Coronary artery (tissue), 2 donors: ENCODE data around the gene PARP3.

Experiments
- DNase-seq: peaks from one replicate; pipeline ENCODE4 v3.0.0-alpha.2; 2017; ENCODE audit warnings: low spot score
- H3K27ac ChIP-seq, 2 donors: fragments of 200-600 bp; sonication (generic); one replicate each; pipeline ENCODE4 v1.5.1; 2016 to 2019
- H3K4me3 ChIP-seq: fragments of 200-600 bp; sonication (generic); 2 replicates; pipeline ENCODE4 v1.5.1; 2016; ENCODE audit warnings: mild to moderate bottlenecking, moderate library complexity
- TF ChIP-seq, protein P1 (sequence below): fragments of 200-600 bp; sonication (generic); IDR thresholded peaks from one replicate; pipeline ENCODE4 v1.5.1; 2019; ENCODE audit warnings: antibody characterized with exemption

PARP3 gene

DNA sequence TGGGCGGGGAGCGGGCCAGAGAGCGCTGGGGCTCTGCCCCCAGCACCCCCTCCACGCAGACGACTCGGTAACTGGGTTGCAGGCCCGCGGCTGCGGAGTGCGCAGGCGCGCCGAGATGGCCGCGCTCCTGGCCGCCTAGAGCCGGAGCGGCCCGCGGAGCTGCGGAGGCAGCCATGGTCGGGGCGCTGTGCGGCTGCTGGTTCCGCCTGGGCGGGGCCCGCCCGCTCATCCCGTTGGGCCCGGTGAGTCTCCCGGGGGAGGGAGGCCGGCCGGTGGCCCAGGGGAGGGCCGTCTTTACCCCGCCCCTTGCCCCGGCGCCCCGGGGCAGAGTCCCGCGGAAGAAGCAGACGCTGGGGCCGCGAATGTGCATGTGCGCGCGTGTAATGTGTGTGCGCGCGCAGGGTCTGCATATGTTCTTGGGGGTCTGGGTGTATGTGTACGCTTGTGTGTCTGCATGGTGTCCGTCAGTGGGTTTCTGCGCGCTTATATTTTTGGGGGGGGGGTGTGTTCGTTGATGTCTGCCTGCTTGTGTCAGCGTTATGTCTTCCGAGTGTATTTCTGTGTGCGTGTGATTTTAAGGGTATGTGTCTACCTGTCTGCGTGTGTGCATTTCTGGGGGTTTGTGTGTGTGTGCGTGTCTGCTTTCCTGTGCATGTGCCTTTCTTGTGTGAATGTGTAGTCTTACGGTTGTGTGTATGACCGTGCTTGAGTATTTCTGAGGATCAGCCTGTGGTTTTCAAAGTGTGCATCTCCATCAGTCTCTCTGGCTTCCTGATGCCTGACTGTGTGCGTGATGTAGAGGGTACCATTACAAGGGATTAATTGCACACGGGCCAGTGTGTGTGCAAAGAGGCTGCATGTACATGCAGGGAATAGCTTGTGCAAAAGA lies 33.0 kb downstream of the PARP3 start, which contains the start of gene ABHD14A:
TSS of gene ABHD14A (plus strand) at position 102 of the 889 bp plus-strand sequence. CDS start at position 174, 72 bp downstream.
- peak; percentile 80 for DNase-seq
- TF ChIP-seq, protein P1, sequence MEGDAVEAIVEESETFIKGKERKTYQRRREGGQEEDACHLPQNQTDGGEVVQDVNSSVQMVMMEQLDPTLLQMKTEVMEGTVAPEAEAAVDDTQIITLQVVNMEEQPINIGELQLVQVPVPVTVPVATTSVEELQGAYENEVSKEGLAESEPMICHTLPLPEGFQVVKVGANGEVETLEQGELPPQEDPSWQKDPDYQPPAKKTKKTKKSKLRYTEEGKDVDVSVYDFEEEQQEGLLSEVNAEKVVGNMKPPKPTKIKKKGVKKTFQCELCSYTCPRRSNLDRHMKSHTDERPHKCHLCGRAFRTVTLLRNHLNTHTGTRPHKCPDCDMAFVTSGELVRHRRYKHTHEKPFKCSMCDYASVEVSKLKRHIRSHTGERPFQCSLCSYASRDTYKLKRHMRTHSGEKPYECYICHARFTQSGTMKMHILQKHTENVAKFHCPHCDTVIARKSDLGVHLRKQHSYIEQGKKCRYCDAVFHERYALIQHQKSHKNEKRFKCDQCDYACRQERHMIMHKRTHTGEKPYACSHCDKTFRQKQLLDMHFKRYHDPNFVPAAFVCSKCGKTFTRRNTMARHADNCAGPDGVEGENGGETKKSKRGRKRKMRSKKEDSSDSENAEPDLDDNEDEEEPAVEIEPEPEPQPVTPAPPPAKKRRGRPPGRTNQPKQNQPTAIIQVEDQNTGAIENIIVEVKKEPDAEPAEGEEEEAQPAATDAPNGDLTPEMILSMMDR, result no peak

GRCh38 chr3:51975852-51976549 lies 33.8 kb downstream of the PARP3 start:
- TF ChIP-seq, protein P1, result no peak
- peak overlapping the region in 1 of 2 donors; percentile 93 for H3K27ac ChIP-seq
- peak; percentile 84 for DNase-seq
- H3K4me3 ChIP-seq, result peak overlapping the region; percentile 93

More for the DNA sequence above, 33.0 kb downstream of the PARP3 start, which contains the start of gene ABHD14A:
- H3K4me3 ChIP-seq, result peak within 1 kb of the TSS; percentile 93
- peak within 1 kb of the TSS; percentile 86 to 93 for H3K27ac ChIP-seq

- no peak for DNase-seq
- TF ChIP-seq, protein P1, result no peak
- no peak overlapping the region for H3K4me3 ChIP-seq
- no peak overlapping the region for H3K27ac ChIP-seq
Observed at GRCh38 chr3:51977446-51978142, 35.4 kb downstream of the PARP3 start.

GRCh38 chr3:51978143-51978502 lies 36.0 kb downstream of the PARP3 start:
- TF ChIP-seq, protein P1, result no peak
- H3K27ac ChIP-seq, result no peak overlapping the region
- no peak for DNase-seq
- H3K4me3 ChIP-seq, result no peak overlapping the region

DNA sequence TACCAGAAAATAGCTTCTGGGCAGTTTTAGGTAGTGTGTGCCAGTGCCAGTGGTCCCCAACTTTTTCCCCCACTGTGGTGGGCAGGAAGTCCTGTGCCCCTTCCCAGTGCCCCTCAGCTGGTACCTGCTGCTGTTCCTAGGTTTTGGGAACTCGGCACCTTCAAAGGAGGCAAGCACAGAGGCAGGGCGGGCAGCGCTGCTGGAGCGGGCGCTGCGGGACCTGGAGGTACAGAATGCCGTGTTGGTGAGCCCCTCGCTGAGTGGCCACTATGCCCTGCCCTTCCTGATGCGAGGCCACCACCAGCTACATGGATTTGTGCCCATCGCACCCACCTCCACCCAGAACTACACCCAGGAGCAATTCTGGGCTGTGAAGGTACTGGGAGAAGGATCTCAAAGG lies 38.1 kb downstream of the PARP3 start:
- DNase-seq, result no peak
- Histone ChIP-seq H3K4me3 (no peak overlapping the region), H3K27ac (no peak overlapping the region)
- TF ChIP-seq, protein P1, result no peak

DNA sequence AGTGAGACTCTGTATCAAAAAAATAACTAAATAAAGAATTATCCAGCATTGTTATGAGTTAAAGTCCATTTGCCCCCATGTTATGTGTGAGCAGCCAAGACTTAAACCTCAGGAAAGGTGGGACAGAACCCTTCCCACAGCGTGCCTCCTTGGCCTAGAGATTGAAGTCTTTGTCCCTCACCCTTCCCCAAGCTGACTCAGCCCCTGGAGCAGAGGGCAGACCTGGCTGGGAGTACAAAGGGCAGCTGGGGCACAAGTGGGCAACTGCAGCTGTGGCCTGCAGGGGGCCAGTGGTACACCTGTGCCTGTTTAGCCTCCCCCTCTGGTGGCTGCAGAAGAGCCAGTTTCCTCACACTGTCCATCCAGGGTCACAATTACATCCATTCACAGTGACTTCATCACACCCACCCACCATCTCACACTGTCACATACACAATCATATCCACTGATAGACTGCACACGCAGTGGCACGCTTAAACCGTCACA lies 40.2 kb downstream of the PARP3 start:
- Histone ChIP-seq H3K27ac (peak overlapping the region; percentile 87 to 96), H3K4me3 (peak overlapping the region; percentile 76)
- TF ChIP-seq, protein P1, result no peak
- no peak for DNase-seq
